ENCODE data around the gene TEX38.

- no peak for TF ChIP-seq EGR1 (IDR thresholded peaks at IDR 0.05; ENCODE audit: borderline replicate concordance in 1 of 2, low read depth in 2 of 2, low read length in 2 of 2)
- TF ChIP-seq CTCF (IDR thresholded peaks at IDR 0.05 in 2 of 3, conservative IDR thresholded peaks at IDR 0.05 in 1 of 3; ENCODE audit: control insufficient read depth in 2 of 3, extremely low read depth in 1 of 3, insufficient read depth in 1 of 3, low read depth in 3 of 3, low read length in 3 of 3) = no peak
- no peak for TF ChIP-seq EP300 (IDR thresholded peaks at IDR 0.05; ENCODE audit: borderline replicate concordance in 1 of 2, control insufficient read depth in 1 of 2, low read depth in 2 of 2, low read length in 2 of 2)
- no peak for TF ChIP-seq MYC (IDR thresholded peaks at IDR 0.05; ENCODE audit: insufficient read depth, insufficient read length, insufficient replicate concordance, low read length, severe bottlenecking)
- TF ChIP-seq CREB1 (IDR thresholded peaks at IDR 0.05; ENCODE audit: low read depth) = no peak
- TF ChIP-seq HDAC6 (IDR thresholded peaks at IDR 0.05; ENCODE audit: unreplicated experiment) = no peak
- TF ChIP-seq HCFC1 (IDR thresholded peaks at IDR 0.05; ENCODE audit: low read length) = no peak
- TF ChIP-seq GABPA (IDR thresholded peaks at IDR 0.05; ENCODE audit: low read depth) = no peak
- no peak for TF ChIP-seq RAD21 (IDR thresholded peaks at IDR 0.05; ENCODE audit: insufficient read depth, low read depth, low read length)
- TF ChIP-seq POLR2A (IDR thresholded peaks at IDR 0.05; ENCODE audit: low read depth, low read length) = no peak
- TF ChIP-seq EZH2 (IDR thresholded peaks at IDR 0.05; ENCODE audit: borderline replicate concordance, control insufficient read depth, low read depth, low read length) = no peak
- no peak for TF ChIP-seq ZNF24 (IDR thresholded peaks at IDR 0.05)
Measured at GRCh38 chr1:46687093-46687659, 15.5 kb downstream of the TEX38 start.

Data from GM12878 (cell line).